ENCODE measurements around the gene GPC5. TPM values are rescaled to one million over a fixed set of nuclear protein-coding genes. Genes with fewer than 3 reads are reported as not detected.

Gene GPC5
- total RNA-seq, 1 experiment from 2014 or later, result 14.2 TPM

GRCh38 chr13:92143766-92144165, 745.3 kb downstream of the GPC5 start:
- in situ Hi-C loops (cut with HindIII; ENCODE audit: low sequenced_read_pairs), result no loop called here
- no peak for DNase-seq (ENCODE audit: low spot score)

GRCh38 chr13:92150606-92151005, 752.2 kb downstream of the GPC5 start:
- no peak for DNase-seq (ENCODE audit: low spot score)
- in situ Hi-C loops (cut with HindIII; ENCODE audit: low sequenced_read_pairs), result no loop called here

GRCh38 chr13:92158346-92158745, 759.9 kb downstream of the GPC5 start:
- no peak for DNase-seq (ENCODE audit: low spot score)
- in situ Hi-C loops (cut with HindIII; ENCODE audit: low sequenced_read_pairs), result no loop called here

GRCh38 chr13:92164822-92165221, 766.4 kb downstream of the GPC5 start:
- no peak for DNase-seq (ENCODE audit: low spot score)
- in situ Hi-C loops (cut with HindIII; ENCODE audit: low sequenced_read_pairs), result no loop called here

GRCh38 chr13:92172191-92172590, 773.8 kb downstream of the GPC5 start:
- in situ Hi-C loops (cut with HindIII; ENCODE audit: low sequenced_read_pairs), result no loop called here
- DNase-seq (ENCODE audit: low spot score), result no peak

GRCh38 chr13:92173254-92173653, 774.8 kb downstream of the GPC5 start:
- no peak for DNase-seq (ENCODE audit: low spot score)
- in situ Hi-C loops (cut with HindIII; ENCODE audit: low sequenced_read_pairs), result no loop called here

GRCh38 chr13:92175330-92175729, 776.9 kb downstream of the GPC5 start:
- in situ Hi-C loops (cut with HindIII; ENCODE audit: low sequenced_read_pairs), result no loop called here
- peak; percentile 2 for DNase-seq (ENCODE audit: low spot score)

- in situ Hi-C loops (cut with HindIII; ENCODE audit: low sequenced_read_pairs), result no loop called here
- no peak for DNase-seq (ENCODE audit: low spot score)
Observed at GRCh38 chr13:92177966-92178365, 779.5 kb downstream of the GPC5 start.

GRCh38 chr13:92179223-92179622, 780.8 kb downstream of the GPC5 start:
- DNase-seq (ENCODE audit: low spot score), result no peak
- in situ Hi-C loops (cut with HindIII; ENCODE audit: low sequenced_read_pairs), result no loop called here

- in situ Hi-C loops (cut with HindIII; ENCODE audit: low sequenced_read_pairs), result no loop called here
- peak; percentile 13 for DNase-seq (ENCODE audit: low spot score)
Observed at GRCh38 chr13:92187378-92187989, 789.1 kb downstream of the GPC5 start.

GRCh38 chr13:92188574-92188973, 790.2 kb downstream of the GPC5 start:
- no peak for DNase-seq (ENCODE audit: low spot score)
- in situ Hi-C loops (cut with HindIII; ENCODE audit: low sequenced_read_pairs), result no loop called here

GRCh38 chr13:92196591-92197256, 798.3 kb downstream of the GPC5 start:
- in situ Hi-C loops (cut with HindIII; ENCODE audit: low sequenced_read_pairs), result no loop called here
- DNase-seq (ENCODE audit: low spot score), result no peak

- DNase-seq (ENCODE audit: low spot score), result no peak
- in situ Hi-C loops (cut with HindIII; ENCODE audit: low sequenced_read_pairs), result no loop called here
Observed at GRCh38 chr13:92197669-92198068, 799.2 kb downstream of the GPC5 start.

GRCh38 chr13:92218615-92219014, 820.2 kb downstream of the GPC5 start:
- DNase-seq (ENCODE audit: low spot score), result no peak
- in situ Hi-C loops (cut with HindIII; ENCODE audit: low sequenced_read_pairs), result no loop called here

GRCh38 chr13:92221916-92222315, 823.5 kb downstream of the GPC5 start:
- in situ Hi-C loops (cut with HindIII; ENCODE audit: low sequenced_read_pairs), result no loop called here
- DNase-seq (ENCODE audit: low spot score), result no peak

- DNase-seq (ENCODE audit: low spot score), result no peak
- in situ Hi-C loops (cut with HindIII; ENCODE audit: low sequenced_read_pairs), result no loop called here
Observed at GRCh38 chr13:92224052-92224821, 825.8 kb downstream of the GPC5 start.

GRCh38 chr13:92224825-92225224, 826.4 kb downstream of the GPC5 start:
- in situ Hi-C loops (cut with HindIII; ENCODE audit: low sequenced_read_pairs), result no loop called here
- no peak for DNase-seq (ENCODE audit: low spot score)

- no peak for DNase-seq (ENCODE audit: low spot score)
- in situ Hi-C loops (cut with HindIII; ENCODE audit: low sequenced_read_pairs), result no loop called here
Observed at GRCh38 chr13:92225861-92226260, 827.4 kb downstream of the GPC5 start.

GRCh38 chr13:92232871-92233270, 834.5 kb downstream of the GPC5 start:
- in situ Hi-C loops (cut with HindIII; ENCODE audit: low sequenced_read_pairs), result no loop called here
- DNase-seq (ENCODE audit: low spot score), result no peak

GRCh38 chr13:92251671-92252210, 853.3 kb downstream of the GPC5 start:
- no peak for DNase-seq (ENCODE audit: low spot score)
- in situ Hi-C loops (cut with HindIII; ENCODE audit: low sequenced_read_pairs), result no loop called here
